Caco-2 (cell line): Measurements from ENCODE around the gene CDC14B. TPM values are rescaled to one million over a fixed set of nuclear protein-coding genes. Genes with fewer than 3 reads are reported as not detected.

Source experiments
- BruUV-seq: library from RNA; stranded (reverse); fragments of 400-500 nt; replicated peaks from 2 replicates; lab custom pipeline; 2021; lab: Mats Ljungman, UMichigan
- CTCF ChIA-PET: fragments of 300-600 bp; sonication (Branson Sonifier 250); formaldehyde crosslinking; loops from one replicate; lab custom pipeline; 2022; ENCODE audit warnings: antibody characterized with exemption; lab: Charles Lee
- POLR2A ChIA-PET: fragments of 300-600 bp; sonication (Branson Sonifier 250); formaldehyde crosslinking; loops from one replicate; lab custom pipeline; 2022; ENCODE audit warnings: antibody characterized with exemption; lab: Charles Lee
- DNase-seq, 2 experiments: peaks; one replicate each; pipeline versions ENCODE4 v3.0.0 to v3.0.0-alpha.2; 2020 to 2022
- H3K27me3 ChIP-seq: replicated peaks from 2 replicates; pipeline ENCODE4 v1.6.0; 2011; ENCODE audit warnings: low read length; ENCODE audit not compliant: control insufficient read depth, insufficient read depth
- H3K36me3 ChIP-seq: 2 replicates; pipeline ENCODE4 v1.5.1; 2011; ENCODE audit warnings: low read length; ENCODE audit not compliant: control insufficient read depth, insufficient read depth
- H3K4me1 ChIP-seq: fragments of 250-450 bp; sonication (Bioruptor Pico); 2 replicates; pipeline ENCODE4 v1.5.1; 2020; ENCODE audit warnings: mild to moderate bottlenecking
- H3K4me3 ChIP-seq: 2 replicates; pipeline ENCODE4 v1.5.1; 2011; ENCODE audit warnings: low read depth, mild to moderate bottlenecking, control low read depth, low read length
- H3K9me3 ChIP-seq: fragments of 250-450 bp; sonication (Bioruptor Pico); 2 replicates; pipeline ENCODE4 v1.5.1; 2020; ENCODE audit warnings: mild to moderate bottlenecking, moderate library complexity
- H3K27ac Mint-ChIP-seq: one replicate; pipeline ENCODE4 v1.8.0; 2022; ENCODE audit warnings: mixed read lengths; ENCODE audit not compliant: unreplicated experiment
- H3K27me3 Mint-ChIP-seq: one replicate; pipeline ENCODE4 v1.8.0; 2022; ENCODE audit warnings: mixed read lengths; ENCODE audit not compliant: insufficient read depth, unreplicated experiment
- H3K36me3 Mint-ChIP-seq: one replicate; pipeline ENCODE4 v1.8.0; 2022; ENCODE audit warnings: mild to moderate bottlenecking, mixed read lengths; ENCODE audit not compliant: insufficient read depth, unreplicated experiment
- H3K4me1 Mint-ChIP-seq: one replicate; pipeline ENCODE4 v1.8.0; 2022; ENCODE audit warnings: low read depth, mixed read lengths; ENCODE audit not compliant: unreplicated experiment
- H3K4me3 Mint-ChIP-seq: one replicate; pipeline ENCODE4 v1.8.0; 2022; ENCODE audit warnings: mild to moderate bottlenecking, moderate library complexity, mixed read lengths; ENCODE audit not compliant: unreplicated experiment
- H3K9me3 Mint-ChIP-seq: one replicate; pipeline ENCODE4 v1.8.0; 2022; ENCODE audit warnings: mixed read lengths; ENCODE audit not compliant: unreplicated experiment
- intact Hi-C: fragments of 100-400 bp; cut with micrococcal nuclease; formaldehyde crosslinking; loops from one replicate; pipeline ENCODE4 v1.10.0; 2022; ENCODE audit not compliant: unreplicated experiment
- total RNA-seq: library from RNA; stranded (reverse); gene quantifications from 2 replicates; pipeline ENCODE4 v1.2.3, GENCODE V29; 2022
- TF ChIP-seq, protein P1 (sequence below), 2 experiments: fragments of 200-600 bp in 1 of 2; IDR thresholded peaks; 1 replicate in 1 of 2; 2 replicates in 1 of 2; pipeline versions ENCODE4 v1.5.1 to v1.8.0; 2011 to 2022; ENCODE audit warnings: antibody characterized with exemption in 1 of 2, control low read depth in 1 of 2, inconsistent platforms in 1 of 2, low read depth in 1 of 2, low read length in 1 of 2, mild to moderate bottlenecking in 1 of 2, moderate library complexity in 1 of 2; ENCODE audit not compliant: insufficient read depth in 1 of 2, severe bottlenecking in 1 of 2, unreplicated experiment in 1 of 2

The CDC14B gene
- total RNA-seq, 1 experiment from 2014 or later, result 81.4 TPM

DNA sequence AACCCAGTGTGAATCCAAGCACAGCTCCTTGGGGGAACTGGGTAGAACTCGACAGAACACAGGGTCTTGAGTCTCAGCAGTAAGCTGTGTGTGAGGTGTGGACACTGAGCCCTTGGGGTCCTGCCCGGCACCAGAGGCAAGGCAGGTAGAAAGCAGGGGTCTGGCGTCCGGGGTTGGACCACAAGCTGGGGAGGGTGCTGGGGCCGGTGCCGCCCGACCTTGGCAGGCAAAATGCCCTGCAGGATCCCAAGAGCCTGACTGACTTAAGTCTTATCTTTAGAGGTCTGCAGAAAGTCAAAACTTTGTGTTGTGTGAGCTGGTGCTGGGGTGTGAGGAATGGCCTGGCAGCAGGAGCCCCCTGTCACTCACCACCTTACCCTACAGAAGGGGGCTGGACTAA, 120.4 kb downstream of the CDC14B start:
- peak overlapping the region; percentile 23 for H3K27ac Mint-ChIP-seq
- H3K36me3 ChIP-seq, result no peaks in the 10 kb centered on the region; the same call in 1 of the 2 replicates
- no peak overlapping the region for H3K4me3 ChIP-seq
- intact Hi-C loops, result loop anchor here (5.0 kb wide), 1 partner anchor 58 kb away; no protein-coding TSS in a partner anchor
- H3K27me3 Mint-ChIP-seq, result no peaks in the 10 kb centered on the region
- no peak for DNase-seq
- no peaks in the 10 kb centered on the region for H3K9me3 Mint-ChIP-seq
- no TSS peak for BruUV-seq
- CTCF ChIA-PET, result no interaction called here
- POLR2A ChIA-PET, result no interaction called here
- H3K27me3 ChIP-seq, result no peaks in the 10 kb centered on the region
- H3K4me1 ChIP-seq, result no peaks in the 10 kb centered on the region
- peaks cover 65% of the 10 kb centered on the region for H3K36me3 Mint-ChIP-seq
- no peaks in the 10 kb centered on the region for H3K9me3 ChIP-seq
- H3K4me1 Mint-ChIP-seq, result no peaks in the 10 kb centered on the region
- H3K4me3 Mint-ChIP-seq, result no peak overlapping the region
- TF ChIP-seq, protein P1, sequence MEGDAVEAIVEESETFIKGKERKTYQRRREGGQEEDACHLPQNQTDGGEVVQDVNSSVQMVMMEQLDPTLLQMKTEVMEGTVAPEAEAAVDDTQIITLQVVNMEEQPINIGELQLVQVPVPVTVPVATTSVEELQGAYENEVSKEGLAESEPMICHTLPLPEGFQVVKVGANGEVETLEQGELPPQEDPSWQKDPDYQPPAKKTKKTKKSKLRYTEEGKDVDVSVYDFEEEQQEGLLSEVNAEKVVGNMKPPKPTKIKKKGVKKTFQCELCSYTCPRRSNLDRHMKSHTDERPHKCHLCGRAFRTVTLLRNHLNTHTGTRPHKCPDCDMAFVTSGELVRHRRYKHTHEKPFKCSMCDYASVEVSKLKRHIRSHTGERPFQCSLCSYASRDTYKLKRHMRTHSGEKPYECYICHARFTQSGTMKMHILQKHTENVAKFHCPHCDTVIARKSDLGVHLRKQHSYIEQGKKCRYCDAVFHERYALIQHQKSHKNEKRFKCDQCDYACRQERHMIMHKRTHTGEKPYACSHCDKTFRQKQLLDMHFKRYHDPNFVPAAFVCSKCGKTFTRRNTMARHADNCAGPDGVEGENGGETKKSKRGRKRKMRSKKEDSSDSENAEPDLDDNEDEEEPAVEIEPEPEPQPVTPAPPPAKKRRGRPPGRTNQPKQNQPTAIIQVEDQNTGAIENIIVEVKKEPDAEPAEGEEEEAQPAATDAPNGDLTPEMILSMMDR (IDR thresholded peaks at IDR 0.05; ENCODE audit: insufficient read depth in 1 of 2, low read depth in 1 of 2, low read length in 1 of 2, severe bottlenecking in 1 of 2, unreplicated experiment in 1 of 2), result no peak

DNA sequence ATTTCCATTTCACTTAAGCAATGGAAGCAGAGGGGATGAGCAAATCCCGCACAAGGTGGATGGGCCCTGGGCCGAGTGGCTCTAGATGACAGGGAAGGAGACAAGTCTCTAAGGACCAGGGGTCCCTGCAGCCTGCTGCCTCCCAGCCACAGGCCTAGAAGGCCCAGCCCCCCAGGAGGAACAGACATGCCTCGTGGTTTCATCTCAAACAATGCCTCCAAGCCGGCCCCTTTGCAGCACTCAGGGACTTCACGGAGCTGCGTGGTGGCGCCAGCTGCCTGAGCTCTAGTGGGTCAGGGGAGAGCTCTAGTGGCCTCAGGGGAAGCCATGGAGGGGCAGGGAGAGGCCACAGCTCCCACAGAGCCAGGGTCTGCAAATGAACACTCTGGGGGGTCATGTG, 120.8 kb downstream of the CDC14B start:
- no peak for DNase-seq
- Mint-ChIP-seq H3K4me1 (no peaks in the 10 kb centered on the region), H3K27ac (peak overlapping the region; percentile 23), H3K9me3 (no peaks in the 10 kb centered on the region), H3K27me3 (no peaks in the 10 kb centered on the region), H3K36me3 (peaks cover 65% of the 10 kb centered on the region), H3K4me3 (no peak overlapping the region)
- H3K4me3 ChIP-seq, result no peak overlapping the region
- ChIA-PET CTCF (no interaction called here), POLR2A (no interaction called here)
- H3K36me3 ChIP-seq, result no peaks in the 10 kb centered on the region; the same call in 1 of the 2 replicates
- no TSS peak for BruUV-seq
- no peaks in the 10 kb centered on the region for H3K9me3 ChIP-seq
- intact Hi-C loops, result loop anchor here (5.0 kb wide), 1 partner anchor 59 kb away; no protein-coding TSS in a partner anchor
- TF ChIP-seq, protein P1 (IDR thresholded peaks at IDR 0.05; ENCODE audit: insufficient read depth in 1 of 2, low read depth in 1 of 2, low read length in 1 of 2, severe bottlenecking in 1 of 2, unreplicated experiment in 1 of 2), result no peak
- H3K4me1 ChIP-seq, result no peaks in the 10 kb centered on the region
- no peaks in the 10 kb centered on the region for H3K27me3 ChIP-seq

DNA sequence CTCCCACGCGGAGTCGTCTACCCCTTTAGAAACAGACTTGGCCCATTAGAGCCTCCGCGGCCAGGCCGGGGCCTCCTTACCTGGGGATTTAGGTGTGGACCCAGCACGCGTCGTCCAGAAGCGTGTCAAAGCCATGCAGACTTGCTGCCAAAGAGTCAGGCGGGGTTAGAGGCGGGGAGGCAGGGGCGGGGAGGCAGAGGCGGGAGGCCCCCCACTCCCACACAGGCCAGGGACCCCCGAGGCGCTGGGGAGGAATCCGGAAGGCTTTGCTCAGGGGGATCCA, 122.6 kb downstream of the CDC14B start:
- Histone ChIP-seq H3K36me3 (peaks cover under 1% of the 10 kb centered on the region), H3K9me3 (no peaks in the 10 kb centered on the region), H3K4me1 (0 out of 2 replicates have a peak, but pooled peaks cover 2% of the 10 kb centered on the region), H3K4me3 (no peak overlapping the region), H3K27me3 (no peaks in the 10 kb centered on the region)
- Mint-ChIP-seq H3K4me3 (no peak overlapping the region), H3K27ac (no peak overlapping the region), H3K36me3 (peaks cover 60% of the 10 kb centered on the region), H3K9me3 (no peaks in the 10 kb centered on the region), H3K27me3 (no peaks in the 10 kb centered on the region), H3K4me1 (no peaks in the 10 kb centered on the region)
- TF ChIP-seq, protein P1 (IDR thresholded peaks at IDR 0.05; ENCODE audit: insufficient read depth in 1 of 2, low read depth in 1 of 2, low read length in 1 of 2, severe bottlenecking in 1 of 2, unreplicated experiment in 1 of 2), result no peak
- POLR2A ChIA-PET, result no interaction called here
- DNase-seq, result no peak
- CTCF ChIA-PET, result no interaction called here
- intact Hi-C loops, result loop anchor here (5.0 kb wide), 1 partner anchor 60 kb away; no protein-coding TSS in a partner anchor
- no TSS peak for BruUV-seq
